Effector CD8-positive, alpha-beta T cell (primary cell): Measurements from ENCODE around the gene FCN2.

Experiments
- DNase-seq: peaks from one replicate; lab custom pipeline; 2025; lab: John Stamatoyannopoulos, UW

The FCN2 gene

GRCh38 chr9:134930398-134930797 is 49.8 kb downstream of the FCN2 start:
- DNase-seq = no peak

GRCh38 chr9:134932171-134932570 is 51.6 kb downstream of the FCN2 start:
- no peak for DNase-seq

GRCh38 chr9:134932606-134933005 is 52.0 kb downstream of the FCN2 start:
- no peak for DNase-seq

- DNase-seq = no peak
These were observed 52.6 kb downstream of the FCN2 start for GRCh38 chr9:134933076-134933659.

GRCh38 chr9:134935056-134935640 is 54.5 kb downstream of the FCN2 start:
- no peak for DNase-seq

- no peak for DNase-seq
These were observed 55.2 kb downstream of the FCN2 start for GRCh38 chr9:134935701-134936345.

- DNase-seq = no peak
These were observed 55.9 kb downstream of the FCN2 start for GRCh38 chr9:134936346-134937163.
